IgD-negative memory B cell (primary cell): ENCODE results near the gene PAEP. TPM values are rescaled to one million over a fixed set of nuclear protein-coding genes. Genes with fewer than 3 reads are reported as not detected.

Experiments
- H3K27ac Mint-ChIP-seq, 3 donors: one replicate each; pipeline ENCODE4 v1.8.0; 2020 to 2022; ENCODE audit warnings: mild to moderate bottlenecking in 3 of 3, mixed read lengths in 3 of 3, moderate library complexity in 1 of 3
- H3K27me3 Mint-ChIP-seq: one replicate; pipeline ENCODE4 v1.8.0; 2021; ENCODE audit warnings: mixed read lengths
- H3K36me3 Mint-ChIP-seq: one replicate; pipeline ENCODE4 v1.8.0; 2020; ENCODE audit warnings: mild to moderate bottlenecking, mixed read lengths
- H3K4me1 Mint-ChIP-seq, 3 donors: one replicate each; pipeline ENCODE4 v1.8.0; 2020 to 2022; ENCODE audit warnings: mixed read lengths in 3 of 3, mild to moderate bottlenecking in 1 of 3
- H3K4me3 Mint-ChIP-seq, 4 donors: one replicate each; pipeline ENCODE4 v1.8.0; 2020 to 2022; ENCODE audit warnings: mild to moderate bottlenecking in 4 of 4, mixed read lengths in 4 of 4, moderate library complexity in 3 of 4
- H3K9me3 Mint-ChIP-seq, 3 donors: one replicate each; pipeline ENCODE4 v1.8.0; 2020 to 2021; ENCODE audit warnings: mixed read lengths in 3 of 3, mild to moderate bottlenecking in 1 of 3
- polyA plus RNA-seq: library from polyadenylated mRNA; unstranded; fragments of 300-500 nt; fragmentation: Illumina TruSeq; gene quantifications from one replicate; pipeline ENCODE4 v1.2.3, GENCODE V29; 2021

Gene PAEP
- polyA plus RNA-seq, 1 donor from 2014 or later, result not detected

GRCh38 chr9:135605238-135605781, 43.8 kb downstream of the PAEP start:
- H3K36me3 Mint-ChIP-seq, result no peaks in the 10 kb centered on the region
- H3K4me1 Mint-ChIP-seq, result no peaks in the 10 kb centered on the region
- peaks cover 7% of the 10 kb centered on the region for H3K27me3 Mint-ChIP-seq
- H3K9me3 Mint-ChIP-seq, result no peaks in the 10 kb centered on the region
- no peak overlapping the region for H3K27ac Mint-ChIP-seq
- H3K4me3 Mint-ChIP-seq, result no peak overlapping the region

GRCh38 chr9:135606885-135607259, 45.3 kb downstream of the PAEP start:
- Mint-ChIP-seq H3K27me3 (peaks cover 6% of the 10 kb centered on the region), H3K36me3 (no peaks in the 10 kb centered on the region), H3K9me3 (no peaks in the 10 kb centered on the region), H3K4me3 (no peak overlapping the region), H3K27ac (no peak overlapping the region), H3K4me1 (peaks cover 0 to 1% (median 0%) of the 10 kb centered on the region in 3 donors)

GRCh38 chr9:135607401-135608293, 46.1 kb downstream of the PAEP start:
- Mint-ChIP-seq H3K4me1 (peaks cover 0 to 1% (median 0%) of the 10 kb centered on the region in 3 donors), H3K4me3 (no peak overlapping the region), H3K27me3 (peaks cover 6% of the 10 kb centered on the region), H3K36me3 (no peaks in the 10 kb centered on the region), H3K9me3 (no peaks in the 10 kb centered on the region), H3K27ac (no peak overlapping the region)

- Mint-ChIP-seq H3K4me1 (peaks cover 0 to 1% (median 0%) of the 10 kb centered on the region in 3 donors), H3K9me3 (no peaks in the 10 kb centered on the region), H3K27ac (no peak overlapping the region), H3K27me3 (peaks cover 2% of the 10 kb centered on the region), H3K36me3 (no peaks in the 10 kb centered on the region), H3K4me3 (no peak overlapping the region)
These were observed 46.9 kb downstream of the PAEP start for GRCh38 chr9:135608294-135608998.

- Mint-ChIP-seq H3K4me1 (peaks cover 0 to 1% (median 0%) of the 10 kb centered on the region in 3 donors), H3K27me3 (peaks cover 2% of the 10 kb centered on the region), H3K27ac (no peak overlapping the region), H3K4me3 (no peak overlapping the region), H3K9me3 (no peaks in the 10 kb centered on the region), H3K36me3 (no peaks in the 10 kb centered on the region)
These were observed 47.4 kb downstream of the PAEP start for GRCh38 chr9:135608999-135609317.

- Mint-ChIP-seq H3K36me3 (no peaks in the 10 kb centered on the region), H3K9me3 (no peaks in the 10 kb centered on the region), H3K27me3 (peaks cover 2% of the 10 kb centered on the region), H3K4me1 (peaks cover 0 to 1% (median 0%) of the 10 kb centered on the region in 3 donors), H3K4me3 (peak overlapping the region in 1 of 4 donors; percentile 39), H3K27ac (no peak overlapping the region)
These were observed 47.9 kb downstream of the PAEP start for GRCh38 chr9:135609366-135609955.

- H3K27me3 Mint-ChIP-seq, result peaks cover 2% of the 10 kb centered on the region
- peaks cover 0 to 1% (median 0%) of the 10 kb centered on the region in 3 donors for H3K4me1 Mint-ChIP-seq
- no peak overlapping the region for H3K27ac Mint-ChIP-seq
- H3K4me3 Mint-ChIP-seq, result no peak overlapping the region
- no peaks in the 10 kb centered on the region for H3K9me3 Mint-ChIP-seq
- H3K36me3 Mint-ChIP-seq, result no peaks in the 10 kb centered on the region
These were observed 49.0 kb downstream of the PAEP start for GRCh38 chr9:135610290-135611141.

GRCh38 chr9:135611142-135611874, 49.8 kb downstream of the PAEP start:
- H3K4me3 Mint-ChIP-seq, result no peak overlapping the region
- peaks cover 2% of the 10 kb centered on the region for H3K27me3 Mint-ChIP-seq
- H3K27ac Mint-ChIP-seq, result no peak overlapping the region
- H3K4me1 Mint-ChIP-seq, result peaks cover 0 to 1% (median 0%) of the 10 kb centered on the region in 3 donors
- no peaks in the 10 kb centered on the region for H3K9me3 Mint-ChIP-seq
- H3K36me3 Mint-ChIP-seq, result no peaks in the 10 kb centered on the region

GRCh38 chr9:135611875-135612209, 50.3 kb downstream of the PAEP start:
- Mint-ChIP-seq H3K4me3 (no peak overlapping the region), H3K9me3 (no peaks in the 10 kb centered on the region), H3K4me1 (peaks cover 0 to 1% (median 0%) of the 10 kb centered on the region in 3 donors), H3K36me3 (no peaks in the 10 kb centered on the region), H3K27me3 (peaks cover 2% of the 10 kb centered on the region), H3K27ac (no peak overlapping the region)

GRCh38 chr9:135612437-135612836, 50.9 kb downstream of the PAEP start:
- Mint-ChIP-seq H3K27ac (no peak overlapping the region), H3K4me1 (peaks cover 0 to 1% (median 0%) of the 10 kb centered on the region in 3 donors), H3K36me3 (no peaks in the 10 kb centered on the region), H3K4me3 (no peak overlapping the region), H3K27me3 (peaks cover 2% of the 10 kb centered on the region), H3K9me3 (no peaks in the 10 kb centered on the region)

GRCh38 chr9:135612981-135613910, 51.7 kb downstream of the PAEP start:
- Mint-ChIP-seq H3K27me3 (peaks cover 2% of the 10 kb centered on the region), H3K27ac (no peak overlapping the region), H3K4me1 (peaks cover 0 to 1% (median 0%) of the 10 kb centered on the region in 3 donors), H3K9me3 (no peaks in the 10 kb centered on the region), H3K4me3 (no peak overlapping the region), H3K36me3 (no peaks in the 10 kb centered on the region)

GRCh38 chr9:135613946-135614805, 52.6 kb downstream of the PAEP start:
- no peak overlapping the region for H3K27ac Mint-ChIP-seq
- no peaks in the 10 kb centered on the region for H3K9me3 Mint-ChIP-seq
- no peak overlapping the region for H3K4me3 Mint-ChIP-seq
- no peaks in the 10 kb centered on the region for H3K36me3 Mint-ChIP-seq
- peaks cover 2% of the 10 kb centered on the region for H3K27me3 Mint-ChIP-seq
- peaks cover 0 to 1% (median 0%) of the 10 kb centered on the region in 3 donors for H3K4me1 Mint-ChIP-seq
